Measurements from ENCODE around the gene GLE1. TPM values are rescaled to one million over a fixed set of nuclear protein-coding genes. Genes with fewer than 3 reads are reported as not detected.

Gene GLE1
- polyA plus RNA-seq (ENCODE audit: insufficient read length) = 20.7 TPM

- peak; percentile 97 for DNase-seq
These were observed at the start of gene GLE1 for GRCh38 chr9:128504485-128505413. TSS of gene GLE1 (plus strand) at chr9:128504719. CDS start at chr9:128504806, 87 bp downstream.

DNA sequence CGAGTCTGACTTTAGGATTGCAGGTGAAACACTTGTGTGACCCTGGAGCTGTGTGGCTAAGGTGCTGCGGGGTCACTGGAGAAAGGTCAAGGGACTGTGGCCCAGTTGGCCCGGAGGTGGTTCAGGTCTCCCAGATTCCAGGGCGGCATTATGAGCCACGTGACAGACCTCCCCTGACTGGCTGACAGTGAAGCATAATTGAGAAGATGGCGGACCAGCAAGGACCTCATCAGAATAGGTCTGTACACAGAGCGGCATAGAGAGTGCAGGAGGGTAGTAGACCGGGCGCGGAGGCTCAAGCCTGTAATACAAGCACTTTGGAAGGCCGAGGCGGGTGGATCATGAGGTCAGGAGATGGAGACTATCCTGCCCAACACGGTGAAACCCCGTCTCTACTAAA, 49.5 kb upstream of the GLE1 start:
- DNase-seq = no peak

DNA sequence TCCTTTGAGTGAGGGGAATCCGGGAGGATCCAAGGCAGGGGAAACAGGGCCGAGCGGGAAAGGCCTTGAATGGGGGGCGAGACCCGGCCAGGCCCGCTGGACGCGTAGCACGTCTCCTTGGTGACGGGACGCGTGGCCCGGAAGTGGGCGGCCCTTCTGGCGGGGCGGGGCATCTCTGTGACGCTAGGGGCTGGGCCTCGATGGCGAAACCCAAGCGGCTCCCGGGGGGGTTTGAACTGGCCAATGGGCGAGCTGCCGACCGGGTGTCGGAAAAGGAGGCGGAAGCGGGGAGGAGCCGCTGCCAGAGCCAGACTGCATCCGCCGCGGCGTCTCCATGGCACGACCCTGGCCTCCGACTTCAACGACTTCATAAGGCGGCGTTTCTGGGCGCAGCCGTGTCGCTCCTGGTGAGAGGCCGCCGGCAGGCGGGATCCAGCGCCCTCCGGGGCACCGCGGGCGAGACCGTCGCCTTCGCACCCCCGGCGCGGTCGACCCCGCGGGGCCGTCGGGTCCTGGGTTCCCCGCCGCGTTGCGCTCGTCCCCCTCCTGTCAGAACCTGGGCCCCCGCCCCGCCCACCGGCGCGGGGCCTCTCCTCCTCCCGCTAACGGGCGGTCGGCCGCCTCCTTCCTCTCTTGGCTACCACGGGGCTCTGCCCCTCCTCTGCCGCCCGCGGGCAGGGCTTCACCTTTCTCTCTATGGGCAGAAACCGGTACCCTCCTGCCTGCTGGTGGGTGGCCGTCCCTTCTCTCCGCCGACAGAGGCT, 48.5 kb upstream of the GLE1 start, which contains the start of gene ODF2:
Gene ODF2 (plus strand): TSS at position 158 of the 764 bp plus-strand sequence. CDS start 86 bp downstream, at position 244.
- DNase-seq = peak; percentile 97

DNA sequence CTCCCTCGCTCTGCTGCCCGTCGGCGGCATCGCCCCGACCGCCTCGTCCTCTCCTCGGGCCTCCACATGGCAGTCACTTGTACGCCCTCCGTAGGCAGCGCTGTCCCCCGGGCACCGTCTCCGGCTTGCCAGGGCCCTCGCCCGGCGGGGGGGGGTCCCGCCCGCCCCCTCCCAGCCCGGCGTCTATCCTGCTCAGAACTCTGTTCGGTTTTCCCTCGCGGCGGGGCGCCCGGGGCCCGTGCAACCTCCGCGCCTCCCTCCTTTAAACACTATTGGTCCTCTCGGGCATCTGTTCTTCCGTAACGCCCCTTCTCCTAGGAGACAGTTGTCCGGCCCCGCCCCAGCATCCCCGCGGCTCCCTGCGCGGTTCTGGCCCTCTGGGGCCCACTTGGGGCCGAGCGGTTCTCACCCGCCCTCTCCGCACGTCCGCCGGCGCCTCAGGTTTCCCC, 47.9 kb upstream of the GLE1 start:
- peak; percentile 65 for DNase-seq

DNA sequence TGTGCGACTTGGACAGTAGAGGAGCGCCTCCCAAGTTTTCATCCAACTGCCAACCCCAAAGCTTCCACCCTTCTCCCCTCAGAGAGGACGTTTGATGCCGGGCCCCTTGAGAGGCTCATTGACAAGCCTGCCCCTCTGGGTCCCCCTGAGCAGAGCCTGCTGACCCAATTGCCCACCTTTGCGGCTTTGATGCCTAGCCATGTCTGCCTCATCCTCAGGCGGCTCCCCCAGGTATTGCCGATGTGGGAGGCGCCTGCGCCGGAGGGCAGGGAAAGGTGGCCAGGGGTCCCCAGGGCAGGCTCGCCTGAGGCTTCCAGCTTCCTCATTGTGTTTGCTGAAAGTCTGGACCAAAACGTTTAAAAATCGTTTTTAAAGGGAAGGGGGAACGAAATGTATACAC, 47.3 kb upstream of the GLE1 start:
- no peak for DNase-seq

- no peak for DNase-seq
These were observed 45.5 kb upstream of the GLE1 start for GRCh38 chr9:128459011-128459410.

GRCh38 chr9:128469070-128469469, 35.4 kb upstream of the GLE1 start:
- no peak for DNase-seq

GRCh38 chr9:128470560-128470959, 34.0 kb upstream of the GLE1 start:
- no peak for DNase-seq

- no peak for DNase-seq
These were observed 31.4 kb upstream of the GLE1 start for GRCh38 chr9:128473104-128473503.

DNA sequence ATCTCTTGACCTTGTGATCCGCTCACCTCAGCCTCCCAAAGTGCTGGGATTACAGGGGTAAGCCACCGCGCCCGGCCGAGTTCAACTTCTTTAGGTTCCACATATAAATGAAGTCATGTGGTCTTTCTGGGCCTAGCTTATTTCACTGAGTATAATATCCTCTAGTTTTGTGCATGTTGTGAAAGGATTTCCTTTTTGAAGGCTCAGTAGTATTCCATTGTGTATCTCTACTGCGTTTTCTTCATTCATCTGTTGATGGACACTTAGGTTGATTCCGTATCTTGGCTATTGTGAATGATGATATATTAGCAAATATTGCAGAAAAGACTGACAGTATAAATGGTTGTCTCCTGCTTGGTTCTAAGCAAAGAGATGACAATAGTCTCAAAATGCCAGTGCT, 28.7 kb upstream of the GLE1 start:
- DNase-seq = no peak

- no peak for DNase-seq
These were observed 25.3 kb upstream of the GLE1 start for GRCh38 chr9:128479262-128479661.

GRCh38 chr9:128481561-128481960, 23.0 kb upstream of the GLE1 start:
- DNase-seq = no peak

GRCh38 chr9:128482186-128482585, 22.3 kb upstream of the GLE1 start:
- no peak for DNase-seq

DNA sequence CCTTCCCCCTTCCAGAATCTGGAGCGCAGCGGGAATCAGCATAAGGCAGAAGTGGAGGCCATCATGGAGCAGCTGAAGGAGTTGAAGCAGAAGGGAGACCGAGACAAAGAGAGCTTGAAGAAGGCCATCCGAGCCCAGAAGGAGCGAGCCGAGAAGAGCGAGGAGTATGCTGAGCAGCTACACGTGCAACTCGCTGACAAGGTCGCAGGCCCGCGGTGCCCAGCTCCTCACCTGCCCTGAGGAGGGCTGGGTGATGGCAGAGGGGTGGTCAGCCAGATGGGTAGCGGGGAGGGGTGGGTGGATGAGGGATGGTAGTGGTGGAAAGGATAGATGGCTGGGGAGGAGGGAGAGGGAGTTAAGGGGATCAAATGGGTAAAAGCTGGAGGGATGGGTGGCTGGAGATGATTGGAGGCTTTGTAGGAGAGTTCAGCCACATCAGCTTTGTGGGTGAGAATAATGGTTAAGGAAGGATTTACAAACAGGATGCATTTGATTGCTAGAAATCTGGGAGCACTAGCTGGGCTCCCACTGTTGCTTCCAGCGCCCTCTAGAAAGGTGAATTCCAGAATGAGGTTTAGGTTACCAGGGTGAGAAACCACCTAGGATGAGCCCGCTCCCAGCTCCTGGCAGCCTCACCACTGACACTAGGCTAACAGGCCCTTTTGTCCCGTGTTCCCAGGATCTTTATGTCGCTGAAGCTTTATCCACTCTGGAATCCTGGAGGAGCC, 19.7 kb upstream of the GLE1 start:
- no peak for DNase-seq

DNA sequence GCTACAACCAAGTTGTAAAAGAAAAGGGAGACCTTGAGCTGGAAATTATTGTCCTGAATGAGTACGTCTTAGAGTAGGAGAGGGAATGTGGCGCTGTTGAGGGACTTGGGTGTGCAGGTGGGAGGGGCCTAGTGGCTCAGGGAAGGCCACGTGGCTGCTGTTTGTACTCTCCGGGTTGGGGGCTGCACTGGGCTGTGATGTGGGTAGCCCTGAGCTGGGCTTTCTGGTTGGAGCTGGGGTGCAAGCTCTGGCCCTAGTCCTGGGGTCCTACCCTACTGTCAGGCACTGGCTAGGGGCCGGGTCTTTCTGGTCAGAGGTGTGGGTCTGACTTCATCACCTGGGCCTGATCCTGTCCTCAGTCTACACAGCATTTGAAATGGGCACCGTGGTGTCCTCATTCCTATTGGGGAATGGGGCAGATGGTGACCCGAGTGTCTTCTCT, 19.1 kb upstream of the GLE1 start:
- no peak for DNase-seq

- DNase-seq = no peak
These were observed 18.3 kb upstream of the GLE1 start for GRCh38 chr9:128486201-128486600.

DNA sequence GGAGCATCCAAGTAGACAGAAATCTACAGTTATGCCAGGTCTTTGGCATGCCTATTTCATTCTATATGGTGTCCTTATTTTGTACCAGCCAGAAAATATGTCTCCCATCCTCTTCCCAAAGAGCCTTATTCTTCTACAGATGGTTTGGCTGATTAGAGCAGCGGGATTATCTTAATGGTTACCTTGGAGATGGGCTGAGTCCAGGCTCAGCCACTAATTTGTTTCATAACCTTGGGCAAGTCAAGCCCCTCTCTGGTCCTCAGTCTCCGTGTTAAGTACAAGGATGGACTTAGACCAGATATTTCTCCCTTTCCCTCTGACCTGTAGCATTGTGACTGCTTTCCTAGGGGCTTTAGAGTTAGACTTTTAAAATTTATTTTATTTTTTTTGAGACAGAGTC, 11.1 kb upstream of the GLE1 start:
- no peak for DNase-seq

DNA sequence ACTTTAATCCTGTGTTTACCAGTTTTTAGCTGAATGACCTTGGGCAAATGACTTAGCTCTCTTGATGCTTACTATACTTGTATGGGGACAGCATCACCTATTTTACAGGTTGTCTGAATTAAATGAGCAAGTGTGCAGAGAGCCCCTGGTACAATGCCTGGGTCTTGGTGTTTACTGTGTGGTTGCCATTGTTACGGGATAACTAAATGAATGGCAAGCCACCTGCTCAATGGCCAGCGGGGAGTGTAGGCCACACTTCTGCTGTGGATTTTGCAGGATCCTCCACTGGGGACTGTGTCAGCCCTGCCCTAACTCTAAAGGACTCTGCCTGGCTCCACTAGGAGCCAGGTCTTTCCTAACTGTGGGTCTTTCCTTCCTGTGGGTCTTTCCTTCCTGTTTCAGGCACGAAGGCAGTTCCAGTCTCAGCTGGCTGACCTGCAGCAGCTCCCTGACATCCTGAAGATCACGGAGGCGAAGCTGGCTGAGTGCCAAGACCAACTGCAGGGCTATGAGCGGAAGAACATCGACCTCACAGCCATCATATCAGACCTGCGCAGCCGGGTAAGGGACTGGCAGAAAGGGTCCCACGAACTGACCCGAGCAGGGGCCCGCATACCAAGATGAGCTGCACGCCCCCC, 10.3 kb upstream of the GLE1 start:
- DNase-seq = peak; percentile 43

- no peak for DNase-seq
These were observed 9.8 kb upstream of the GLE1 start for GRCh38 chr9:128494746-128495129.

GRCh38 chr9:128495296-128495695, 9.2 kb upstream of the GLE1 start:
- no peak for DNase-seq

DNA sequence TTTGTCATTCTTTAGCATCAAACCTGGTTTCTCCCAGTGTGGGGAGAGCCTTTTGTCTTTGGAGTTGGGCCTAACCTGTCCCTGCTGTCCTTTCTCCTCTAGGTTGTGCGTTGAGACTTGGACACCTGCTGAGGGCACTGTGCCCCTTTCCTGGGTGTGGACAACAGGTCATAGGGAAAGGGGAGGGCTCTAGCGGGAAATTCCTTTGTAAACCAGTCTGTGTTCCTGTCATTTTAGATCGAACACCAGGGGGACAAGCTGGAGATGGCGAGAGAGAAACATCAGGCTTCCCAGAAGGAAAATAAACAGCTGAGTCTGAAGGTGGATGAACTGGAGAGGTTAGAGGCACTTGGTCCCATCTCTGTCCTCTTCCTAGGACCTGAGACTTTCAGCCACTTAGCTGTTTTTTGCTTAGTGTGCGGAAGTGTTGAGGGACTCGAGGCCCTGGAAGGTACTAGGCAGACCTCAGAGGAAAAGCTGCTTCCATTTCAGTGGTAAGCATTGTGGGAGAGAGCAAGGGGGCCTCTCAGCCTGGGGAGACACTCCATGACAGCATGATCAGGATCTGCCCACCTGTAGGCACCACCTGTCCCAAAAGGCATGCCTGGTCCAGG, 8.6 kb upstream of the GLE1 start:
- no peak for DNase-seq
